ENCODE measurements around the gene MFSD6.

- TF ChIP-seq GATA3 (IDR thresholded peaks at IDR 0.05; ENCODE audit: low read depth, low read length) (no peak), GATA2 (IDR thresholded peaks at IDR 0.05; ENCODE audit: low read depth, low read length) (no peak)
These were observed 49.1 kb downstream of the MFSD6 start for GRCh38 chr2:190457256-190457655.
